ENCODE data around the gene SLC47A2. TPM values are rescaled to one million over a fixed set of nuclear protein-coding genes. Genes with fewer than 3 reads are reported as not detected.

The SLC47A2 gene
- total and polyA plus RNA-seq, 2 of the 13 experiments (the other 11 are each of a cell fraction or from before 2014, with no cell fraction given): 0.04 TPM; not detected in 1

DNA sequence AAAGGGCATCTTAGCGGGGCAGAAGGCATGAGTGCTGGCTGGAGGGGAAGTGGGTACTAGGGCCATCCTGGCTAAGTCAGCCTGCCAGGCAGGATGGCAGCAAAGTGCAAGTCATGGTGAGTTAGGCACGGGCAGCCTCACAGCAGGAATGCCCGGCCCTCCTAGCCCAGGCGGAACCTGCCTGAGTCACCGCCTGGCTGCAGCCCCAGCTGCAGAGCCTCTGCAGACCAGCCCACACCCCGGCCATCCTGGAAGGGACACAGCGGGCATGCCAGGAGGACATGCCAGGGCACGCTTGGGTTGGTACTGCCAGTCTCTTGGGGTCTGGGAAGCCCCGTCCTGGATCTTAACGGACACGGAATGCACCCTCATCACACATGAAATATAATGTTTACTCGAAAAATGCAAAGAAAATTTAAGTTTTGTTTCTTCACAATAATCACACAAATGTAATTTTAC lies 36.7 kb upstream of the SLC47A2 start:
- in situ Hi-C loops (cut with HindIII; ENCODE audit: extremely low pct_ligation_motif_present, low pct_unique_long_range_greater_than_20kb): no loop called here
- WGBS (ENCODE audit: low lambda C conversion rate): 78% methylated on average over 6 of the region's 12 CpGs
- no peak for TF ChIP-seq CAMTA2 (CRISPR knock-in tag; IDR thresholded peaks at IDR 0.05; ENCODE audit: borderline replicate concordance)
- no peak for TF ChIP-seq CEBPB (IDR thresholded peaks at IDR 0.05; ENCODE audit: borderline replicate concordance, low read depth, low read length)
- TF ChIP-seq MAFG (CRISPR knock-in tag; IDR thresholded peaks at IDR 0.05): no peak
- no peak for TF ChIP-seq POLR2G (IDR thresholded peaks at IDR 0.05; ENCODE audit: low read depth, low read length)
- TF ChIP-seq ZNF563 (CRISPR knock-in tag; IDR thresholded peaks at IDR 0.05): no peak
- no peak for TF ChIP-seq ZNF83 (CRISPR knock-in tag; IDR thresholded peaks at IDR 0.05; ENCODE audit: borderline replicate concordance)
- TF ChIP-seq ZNF7 (CRISPR knock-in tag; IDR thresholded peaks at IDR 0.05): no peak
- TF ChIP-seq, protein P1, sequence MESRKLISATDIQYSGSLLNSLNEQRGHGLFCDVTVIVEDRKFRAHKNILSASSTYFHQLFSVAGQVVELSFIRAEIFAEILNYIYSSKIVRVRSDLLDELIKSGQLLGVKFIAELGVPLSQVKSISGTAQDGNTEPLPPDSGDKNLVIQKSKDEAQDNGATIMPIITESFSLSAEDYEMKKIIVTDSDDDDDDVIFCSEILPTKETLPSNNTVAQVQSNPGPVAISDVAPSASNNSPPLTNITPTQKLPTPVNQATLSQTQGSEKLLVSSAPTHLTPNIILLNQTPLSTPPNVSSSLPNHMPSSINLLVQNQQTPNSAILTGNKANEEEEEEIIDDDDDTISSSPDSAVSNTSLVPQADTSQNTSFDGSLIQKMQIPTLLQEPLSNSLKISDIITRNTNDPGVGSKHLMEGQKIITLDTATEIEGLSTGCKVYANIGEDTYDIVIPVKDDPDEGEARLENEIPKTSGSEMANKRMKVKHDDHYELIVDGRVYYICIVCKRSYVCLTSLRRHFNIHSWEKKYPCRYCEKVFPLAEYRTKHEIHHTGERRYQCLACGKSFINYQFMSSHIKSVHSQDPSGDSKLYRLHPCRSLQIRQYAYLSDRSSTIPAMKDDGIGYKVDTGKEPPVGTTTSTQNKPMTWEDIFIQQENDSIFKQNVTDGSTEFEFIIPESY (CRISPR knock-in tag; IDR thresholded peaks at IDR 0.05): peak; percentile 54; the same call in 1 of the 2 replicates
- TF ChIP-seq ZNF589 (CRISPR knock-in tag; conservative IDR thresholded peaks at IDR 0.05): no peak
- TF ChIP-seq NONO (IDR thresholded peaks at IDR 0.05): no peak
- TF ChIP-seq NONO (CRISPR knock-in tag; conservative IDR thresholded peaks at IDR 0.05): no peak
- no peak for TF ChIP-seq ZNF816 (CRISPR knock-in tag; IDR thresholded peaks at IDR 0.05; ENCODE audit: borderline replicate concordance)
- TF ChIP-seq, protein P2, sequence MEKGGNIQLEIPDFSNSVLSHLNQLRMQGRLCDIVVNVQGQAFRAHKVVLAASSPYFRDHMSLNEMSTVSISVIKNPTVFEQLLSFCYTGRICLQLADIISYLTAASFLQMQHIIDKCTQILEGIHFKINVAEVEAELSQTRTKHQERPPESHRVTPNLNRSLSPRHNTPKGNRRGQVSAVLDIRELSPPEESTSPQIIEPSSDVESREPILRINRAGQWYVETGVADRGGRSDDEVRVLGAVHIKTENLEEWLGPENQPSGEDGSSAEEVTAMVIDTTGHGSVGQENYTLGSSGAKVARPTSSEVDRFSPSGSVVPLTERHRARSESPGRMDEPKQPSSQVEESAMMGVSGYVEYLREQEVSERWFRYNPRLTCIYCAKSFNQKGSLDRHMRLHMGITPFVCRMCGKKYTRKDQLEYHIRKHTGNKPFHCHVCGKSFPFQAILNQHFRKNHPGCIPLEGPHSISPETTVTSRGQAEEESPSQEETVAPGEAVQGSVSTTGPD (CRISPR knock-in tag; IDR thresholded peaks at IDR 0.05): no peak
- TF ChIP-seq HNF4A (CRISPR knock-in tag; IDR thresholded peaks at IDR 0.05): no peak

More for the DNA sequence above, 36.7 kb upstream of the SLC47A2 start:
- POLR2A ChIA-PET: interaction anchor here (2.0 kb wide), 1 partner anchor 104 kb away, joined by 4 read pairs; the partner anchor contains the start of gene ALDH3A2
- Histone ChIP-seq H3K4me1 (ENCODE audit: insufficient read depth, low read length) (peaks cover 50% of the 10 kb centered on the region), H3K4me2 (ENCODE audit: low read depth, low read length) (no peak overlapping the region), H3K79me2 (ENCODE audit: insufficient read depth, low read length) (no peaks in the 10 kb centered on the region), H2AFZ (ENCODE audit: low read length) (no peak overlapping the region), H3K9me3 (ENCODE audit: low read length) (no peaks in the 10 kb centered on the region), H4K20me1 (ENCODE audit: insufficient read depth, low read length) (no peaks in the 10 kb centered on the region), H3K27me3 (ENCODE audit: control insufficient read depth in 1 of 2, insufficient read depth in 2 of 2, low read length in 2 of 2) (no peaks in the 10 kb centered on the region), H3K36me3 (replicated peaks in 1 of 2; ENCODE audit: control insufficient read depth in 1 of 2, insufficient read depth in 2 of 2, low read length in 2 of 2) (no peaks in the 10 kb centered on the region), H3K9ac (ENCODE audit: insufficient read depth, low read depth, low read length) (no peak overlapping the region), H3K4me3 (replicated peaks in 1 of 3; ENCODE audit: insufficient read depth in 1 of 3, low read depth in 2 of 3, low read length in 3 of 3) (no peak overlapping the region), H3K27ac (ENCODE audit: extremely low read length, insufficient read depth, low read length) (no peak overlapping the region)
- CTCF ChIA-PET (ENCODE audit: low intra/inter-chr PET ratio, low total read pairs): no interaction called here
- no TSS peak for BruUV-seq (replicated peaks)
- ATAC-seq: peak; percentile 19; the same call in 2 of the 3 replicates
- FAIRE-seq: no peak
- no peak for DNase-seq (ENCODE audit: low spot score)
- intact Hi-C loops (cut with micrococcal nuclease; ENCODE audit: unreplicated experiment): no loop called here
